Measurements from ENCODE around the gene HVCN1.
A peak's percentile ranks its signal among the peaks of the same experiment; 100 is the strongest.

The HVCN1 gene

DNA sequence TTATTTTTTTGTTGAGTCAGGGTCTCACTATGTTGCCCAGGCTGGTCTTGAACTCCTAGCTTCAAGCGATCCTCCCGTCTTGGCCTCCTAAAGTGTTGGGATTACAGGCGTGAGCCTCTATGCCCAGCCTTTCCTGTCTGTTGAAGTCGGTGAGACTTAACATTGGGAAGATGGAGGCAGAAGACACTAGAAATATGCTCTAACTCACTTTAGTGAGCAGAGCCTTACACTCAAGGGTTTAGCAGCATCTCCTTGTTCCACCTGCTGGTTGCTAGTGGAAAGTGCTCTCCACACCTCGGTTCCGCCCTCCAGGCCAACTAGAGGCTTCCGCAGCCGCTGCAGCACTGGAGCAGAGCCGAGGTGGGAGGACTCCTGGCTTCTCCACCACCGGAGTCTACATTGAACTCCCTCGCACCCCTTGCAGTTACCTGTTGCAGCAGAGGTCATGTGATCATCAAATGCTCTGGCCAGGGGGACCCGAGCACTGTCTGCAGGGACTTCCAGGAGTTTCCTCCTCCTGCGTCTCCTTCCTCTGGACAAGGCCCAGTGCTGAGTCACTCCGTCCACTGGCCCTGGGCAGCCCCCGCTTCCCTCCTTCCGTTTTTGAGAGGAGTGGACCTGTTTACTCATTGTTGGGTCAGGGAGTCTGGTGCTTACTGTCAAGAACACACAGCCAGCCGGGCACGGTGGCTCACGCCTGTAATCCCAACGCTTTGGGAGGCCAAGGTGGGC is 9.4 kb upstream of the HVCN1 start:
- DNase-seq = peak; percentile 94

DNA sequence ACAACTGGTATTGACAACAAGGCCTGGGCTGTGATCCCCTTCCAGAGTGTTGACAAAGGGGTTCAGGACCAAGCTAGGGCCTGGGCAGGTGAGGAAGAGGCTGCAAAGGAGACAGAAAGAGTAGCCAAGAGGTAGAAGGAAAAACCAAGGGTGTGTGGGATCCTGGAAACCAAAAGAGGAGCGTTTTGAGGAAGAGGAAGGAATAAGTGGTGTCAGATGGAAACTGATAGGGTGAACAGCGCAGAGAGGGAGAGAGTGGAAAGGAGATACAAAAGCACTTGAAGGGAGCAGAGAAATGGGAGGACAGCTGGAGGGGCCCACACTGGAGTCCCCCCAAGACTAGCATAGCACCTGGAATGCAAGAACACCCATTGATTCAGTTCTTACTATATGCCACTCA is 8.3 kb upstream of the HVCN1 start:
- DNase-seq = no peak

DNA sequence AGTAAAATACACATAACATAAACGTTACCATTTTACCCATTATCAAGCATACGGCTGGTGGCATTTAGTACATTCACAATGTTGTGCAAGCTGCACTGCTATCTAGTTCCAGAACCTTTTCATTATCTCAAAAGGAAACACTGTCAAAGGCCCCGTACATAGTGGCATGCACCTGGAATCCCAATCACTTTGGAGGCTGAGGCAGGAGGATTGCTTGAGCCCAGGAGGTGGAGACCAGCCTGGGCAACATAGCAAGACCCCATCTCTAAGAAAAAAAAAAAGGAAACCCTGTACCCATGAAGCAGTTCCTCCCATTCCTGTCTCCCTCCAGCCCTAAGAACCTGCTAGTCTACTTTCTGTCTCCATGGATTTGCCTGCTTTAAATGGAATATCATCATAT is 7.4 kb upstream of the HVCN1 start:
- no peak for DNase-seq

DNA sequence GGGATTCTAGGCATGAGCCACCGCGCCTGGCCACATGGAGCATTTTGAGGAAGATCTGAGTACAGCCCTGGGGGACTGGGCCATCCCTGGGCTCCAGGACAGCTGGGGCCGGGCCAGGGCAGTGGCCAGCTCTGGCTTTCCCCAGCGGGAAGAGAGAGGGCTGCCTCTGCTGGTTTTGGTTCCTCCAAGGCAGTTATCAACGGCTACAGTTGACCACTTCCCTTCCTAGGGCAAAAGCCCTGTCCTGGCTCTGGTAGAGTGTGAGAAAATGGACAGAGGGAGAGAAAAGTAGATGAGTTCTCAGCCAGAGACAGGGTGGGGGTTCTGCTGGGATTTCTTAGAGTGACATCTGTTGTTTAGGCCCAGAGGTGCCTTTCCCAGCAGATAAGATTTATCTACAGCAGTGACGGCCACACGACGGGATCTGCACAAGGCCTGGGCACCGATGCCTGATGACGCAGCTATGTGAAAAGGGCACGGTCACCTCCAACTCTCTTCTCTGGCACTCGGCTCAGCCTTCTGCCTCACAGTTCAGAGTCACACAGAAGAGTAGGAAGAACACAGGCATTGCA is 5.5 kb upstream of the HVCN1 start:
- DNase-seq = no peak

DNA sequence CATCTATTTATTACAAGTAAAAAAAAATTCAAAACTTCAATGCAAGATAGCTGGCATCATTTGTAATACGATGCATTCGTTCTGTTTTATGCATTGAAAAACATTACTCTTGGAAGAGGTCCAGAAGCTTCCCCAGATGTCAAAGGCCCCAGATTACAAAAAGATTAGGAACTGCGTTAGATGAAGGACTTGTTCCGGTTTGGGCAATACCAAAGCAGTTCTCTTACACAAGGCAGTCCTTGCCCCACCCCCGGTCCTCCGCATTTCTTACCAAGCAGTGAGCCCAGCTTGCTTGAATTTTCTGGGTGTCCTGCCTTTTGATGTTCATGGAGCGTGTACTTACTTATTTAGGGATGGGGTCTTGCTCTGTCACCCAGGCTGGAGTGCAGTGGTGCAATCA is 4.8 kb upstream of the HVCN1 start:
- DNase-seq = no peak

DNA sequence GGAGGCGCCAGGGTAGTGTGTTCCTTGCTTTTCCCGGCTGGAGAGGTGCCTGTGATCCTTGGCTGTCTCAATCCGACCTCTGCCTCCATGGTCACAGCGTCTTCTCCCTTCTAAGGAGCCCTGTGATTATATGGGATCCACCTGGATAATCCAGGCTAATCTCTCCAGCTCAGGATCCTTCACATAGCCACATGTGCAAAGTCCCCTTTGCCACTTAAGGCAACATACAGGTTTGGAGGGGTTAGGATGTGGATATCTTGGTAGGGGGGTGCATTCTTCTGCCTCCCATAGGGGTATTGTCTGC is 1.2 kb upstream of the HVCN1 start:
- DNase-seq = no peak

DNA sequence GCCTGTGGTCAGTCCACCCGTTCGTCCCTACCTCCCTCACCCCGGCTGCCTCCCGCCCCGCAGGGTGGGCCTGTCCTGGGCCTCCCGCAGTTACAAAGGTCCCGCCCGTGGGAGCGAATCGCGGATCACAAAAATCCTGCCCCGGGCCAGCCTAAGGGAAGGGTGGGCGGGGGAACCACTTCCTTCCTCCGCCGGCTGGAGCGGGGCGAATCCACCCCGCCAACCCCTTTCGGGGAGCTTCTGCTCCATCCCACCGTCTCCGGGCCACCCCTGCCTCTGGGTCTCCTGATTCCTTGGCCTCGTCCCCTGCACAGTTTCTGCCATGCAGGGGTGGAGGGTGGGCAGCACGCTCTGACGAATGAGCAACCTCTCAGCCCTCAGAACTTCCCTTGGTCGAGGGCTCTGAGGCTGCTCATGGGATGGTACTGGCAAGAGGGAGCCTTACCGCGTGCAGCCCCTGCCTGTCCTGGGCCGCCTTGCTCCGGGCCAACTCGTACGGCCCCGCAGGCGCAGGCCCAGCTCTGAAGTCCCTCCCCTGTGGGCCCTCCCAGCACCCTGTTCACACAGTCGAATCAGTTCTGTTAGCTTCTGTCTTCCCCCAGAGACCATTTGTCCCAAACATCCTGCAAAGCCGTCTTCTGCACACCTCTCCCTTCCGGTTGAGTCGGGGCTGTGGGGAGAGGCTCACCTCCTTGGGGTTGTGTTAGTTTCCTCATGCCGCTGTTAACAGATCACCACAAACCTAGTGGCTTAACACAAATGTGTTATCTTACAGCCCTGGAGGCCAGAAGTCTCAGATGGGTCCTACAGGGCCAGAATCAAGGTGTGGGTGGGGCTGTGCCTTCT is 589 bp upstream of the HVCN1 start:
- DNase-seq = peak; percentile 84

DNA sequence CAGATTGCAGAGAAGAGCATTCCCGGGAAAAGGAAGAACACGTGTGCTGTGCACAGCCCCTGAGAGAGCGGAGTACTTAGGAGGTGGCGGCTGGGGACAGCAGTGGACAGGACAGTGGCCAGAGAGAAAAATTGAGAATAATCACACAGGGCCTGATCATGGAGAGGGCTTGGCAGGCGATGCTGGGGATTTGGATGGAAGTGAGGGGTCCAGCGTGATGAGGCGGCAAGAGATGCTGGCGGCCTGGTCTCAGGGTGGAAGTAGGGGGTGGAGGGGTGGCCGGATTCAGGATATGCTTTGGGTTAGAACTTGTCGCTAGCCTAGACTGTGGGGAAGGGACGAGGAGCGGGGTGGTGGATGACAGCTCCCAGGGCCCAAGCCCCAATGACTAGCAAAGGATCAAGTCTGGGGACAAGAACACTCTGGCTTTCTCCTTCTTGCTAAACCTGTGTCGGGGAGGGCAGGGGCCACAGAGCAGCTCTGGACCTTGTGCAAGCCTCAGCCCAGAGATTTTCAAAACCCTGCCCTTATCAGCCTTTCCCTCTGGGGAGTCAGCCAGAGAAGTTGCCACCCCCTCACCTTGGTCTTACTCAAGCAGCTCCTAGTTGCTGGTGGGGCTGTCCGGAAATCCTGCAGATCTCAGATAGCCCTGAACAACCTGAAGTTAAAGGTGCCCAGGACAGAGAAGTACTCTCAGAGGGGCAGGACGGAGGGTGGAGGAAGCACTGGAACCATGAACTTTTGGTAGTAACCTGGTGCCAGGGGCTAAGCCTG is 1.3 kb downstream of the HVCN1 start:
- DNase-seq = no peak

DNA sequence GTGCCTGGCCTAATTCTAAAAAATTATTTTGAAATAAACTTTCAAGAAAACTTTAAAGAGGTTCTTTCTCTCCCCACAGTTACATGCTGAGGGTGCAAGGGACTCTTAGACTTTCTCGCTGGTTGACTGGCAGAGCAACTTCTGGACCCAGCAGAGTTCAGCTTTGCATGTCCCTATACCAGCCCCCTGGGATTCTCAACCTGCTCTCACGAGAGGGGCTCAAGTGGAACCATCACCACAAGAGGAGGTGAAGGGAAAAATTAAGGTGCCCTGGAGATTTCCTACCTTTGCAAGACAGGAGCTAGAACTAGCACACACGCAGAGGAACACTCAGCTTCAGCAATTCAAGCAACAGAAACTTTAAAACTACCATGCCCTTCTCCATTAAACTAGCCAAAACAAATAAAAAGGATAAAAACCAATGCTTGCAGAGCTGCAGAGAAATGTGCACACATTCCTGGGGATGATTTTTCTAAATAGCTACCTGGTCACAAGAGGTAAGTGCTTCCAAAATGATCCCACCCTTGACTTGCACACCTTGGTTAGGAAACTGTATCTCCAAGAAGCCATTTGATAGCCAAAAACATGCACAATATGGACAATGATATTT is 2.5 kb downstream of the HVCN1 start:
- no peak for DNase-seq

DNA sequence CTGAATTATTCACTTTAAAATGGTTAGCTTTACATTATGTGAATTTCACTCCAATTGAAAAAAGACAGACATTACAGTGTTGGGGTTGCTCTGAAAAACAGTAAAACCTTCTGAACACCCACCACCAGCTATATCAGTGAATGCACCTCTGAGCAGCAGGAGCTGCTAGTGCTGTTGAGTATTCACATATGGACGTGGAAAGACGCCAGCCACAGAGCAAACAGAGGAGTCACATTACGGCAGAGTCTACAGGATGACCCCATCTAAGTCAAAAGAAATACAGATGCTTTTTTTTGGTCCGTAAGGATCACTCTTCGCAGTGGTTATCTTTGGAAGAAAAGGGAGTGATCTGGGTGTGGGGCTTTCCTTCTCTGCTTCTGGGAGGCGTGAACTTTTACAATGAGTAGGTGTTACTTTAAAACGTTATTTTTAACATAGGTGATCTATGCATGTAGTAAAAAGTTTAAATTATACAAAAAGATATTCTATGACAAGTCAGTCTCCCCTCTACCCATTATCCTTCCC is 4.5 kb downstream of the HVCN1 start:
- no peak for DNase-seq

DNA sequence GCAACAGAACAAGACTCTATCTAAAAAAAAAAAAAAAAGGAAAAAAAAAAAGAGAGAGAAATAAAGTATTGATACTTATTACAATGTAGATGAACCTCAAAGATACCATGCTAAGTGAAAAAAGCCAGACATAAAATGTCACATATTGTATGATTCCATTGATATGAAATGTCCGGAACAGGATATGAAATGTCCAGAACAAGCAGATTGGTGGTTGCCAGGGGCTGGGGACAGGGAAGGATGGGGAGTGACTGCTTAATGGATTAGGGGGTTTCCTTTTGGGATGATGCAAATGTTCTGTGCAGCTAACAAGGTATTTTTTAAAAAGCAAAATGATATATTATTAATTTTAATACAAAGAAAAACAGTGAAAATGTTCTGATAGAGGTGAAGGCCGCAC is 5.0 kb downstream of the HVCN1 start:
- no peak for DNase-seq

DNA sequence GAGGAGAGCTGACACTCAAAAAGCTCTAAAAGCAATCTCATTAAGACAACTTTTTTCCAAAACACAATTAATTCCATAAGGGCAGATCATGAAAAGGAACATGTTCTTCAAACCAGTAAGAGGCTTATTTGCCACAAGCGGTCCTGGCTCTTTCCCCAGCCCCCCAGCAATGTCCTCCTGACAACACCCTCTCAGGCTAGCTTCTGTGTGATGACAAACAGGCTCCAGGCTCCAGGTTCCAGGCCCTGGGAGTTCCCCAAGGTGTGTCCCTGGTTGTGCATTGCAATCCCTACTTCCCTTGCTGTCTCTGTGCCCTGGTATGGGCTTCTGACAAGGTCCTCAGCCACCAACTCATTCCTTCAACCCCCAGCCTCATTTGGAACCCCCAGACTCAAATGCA is 8.9 kb downstream of the HVCN1 start:
- DNase-seq = no peak

DNA sequence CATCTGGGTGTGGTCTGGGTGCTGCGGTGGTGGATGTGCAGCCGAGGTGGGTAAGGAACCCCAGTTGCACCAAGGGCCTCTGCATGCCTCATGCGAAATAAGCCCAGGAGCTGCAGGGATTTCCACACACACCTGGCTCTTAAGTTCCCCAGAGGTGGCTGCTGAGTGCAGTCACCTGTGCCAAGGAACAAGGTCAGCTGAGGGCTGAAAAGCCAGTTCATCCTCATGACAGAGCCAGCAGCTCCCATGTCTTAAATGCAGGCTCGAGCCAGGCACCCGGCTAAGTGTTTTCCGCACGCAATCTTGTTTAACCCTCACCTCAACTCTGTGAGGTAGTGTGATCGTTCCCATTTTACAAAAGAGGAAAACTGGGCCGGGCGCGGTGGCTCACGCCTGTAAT is 9.7 kb downstream of the HVCN1 start:
- DNase-seq = no peak

DNA sequence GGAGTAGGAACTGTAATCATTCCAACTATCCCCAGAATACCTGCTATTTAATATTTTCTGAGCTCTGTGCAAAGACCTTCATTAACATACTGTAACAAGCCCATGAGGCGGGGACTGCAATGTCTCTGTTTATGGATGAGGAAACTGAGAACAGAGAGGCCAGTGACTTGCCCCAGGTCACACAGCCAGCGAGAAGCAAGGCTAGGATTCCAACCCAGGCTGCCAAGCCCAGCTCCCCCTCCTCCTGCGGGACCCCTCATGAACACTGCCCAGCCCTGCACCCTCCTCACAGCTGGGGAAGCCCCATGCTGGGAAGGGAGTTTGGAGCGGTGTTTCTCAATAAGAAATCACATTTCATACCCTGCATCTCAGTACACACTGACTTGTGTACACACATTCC is 10.9 kb downstream of the HVCN1 start:
- DNase-seq = no peak

DNA sequence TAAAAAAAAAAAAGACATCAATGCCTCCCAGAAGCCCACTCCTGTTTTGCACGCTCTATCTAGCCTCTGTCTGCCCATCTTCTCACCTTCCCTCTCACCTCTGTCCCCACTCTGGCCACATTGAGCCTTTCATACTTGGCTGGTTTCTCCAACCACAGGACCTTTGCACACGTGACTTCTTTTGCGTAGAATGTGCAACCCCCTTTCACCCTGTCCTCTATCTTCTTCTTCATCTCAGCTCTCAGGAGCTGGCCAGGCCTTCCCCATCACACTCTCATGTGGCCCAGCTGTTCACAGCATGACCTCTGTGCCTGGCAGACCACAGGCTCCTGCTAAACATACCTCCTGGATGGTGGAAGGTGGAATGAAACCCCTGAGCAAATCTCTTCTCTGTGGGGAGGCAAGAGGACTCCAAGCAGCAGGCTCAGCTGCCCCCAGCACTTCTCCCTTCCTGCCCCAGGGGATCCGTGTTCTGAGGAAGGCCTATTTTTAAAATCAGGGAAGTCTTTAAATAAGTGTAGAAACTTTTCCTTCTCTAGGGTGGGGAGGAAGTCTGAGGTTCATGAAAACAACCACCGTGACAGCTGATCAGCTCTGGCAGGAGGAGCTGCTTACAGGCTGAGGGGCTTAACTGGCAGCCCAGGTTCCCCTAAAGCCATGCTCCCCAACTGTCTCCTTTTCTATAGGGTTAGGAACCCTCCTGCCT is 11.6 kb downstream of the HVCN1 start:
- no peak for DNase-seq

DNA sequence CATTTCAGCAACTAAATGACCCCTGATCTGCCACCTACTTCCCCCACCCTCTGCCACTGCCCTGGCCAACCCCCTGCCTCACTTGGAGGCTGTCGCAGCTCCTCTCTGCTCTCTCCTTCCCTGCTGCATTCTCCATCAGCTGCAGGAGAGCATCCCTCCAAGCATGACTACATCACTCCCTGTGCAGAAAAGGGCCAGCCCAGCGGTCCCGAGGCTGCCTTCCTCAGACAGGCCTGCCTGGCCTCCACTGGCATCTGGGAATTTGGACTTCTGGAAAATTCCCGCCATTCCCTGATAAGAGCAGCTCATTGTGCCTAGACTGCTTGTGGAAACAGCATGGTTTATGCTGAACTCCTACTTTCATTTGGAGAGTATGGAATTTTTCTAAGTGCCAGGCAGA is 12.7 kb downstream of the HVCN1 start:
- no peak for DNase-seq

DNA sequence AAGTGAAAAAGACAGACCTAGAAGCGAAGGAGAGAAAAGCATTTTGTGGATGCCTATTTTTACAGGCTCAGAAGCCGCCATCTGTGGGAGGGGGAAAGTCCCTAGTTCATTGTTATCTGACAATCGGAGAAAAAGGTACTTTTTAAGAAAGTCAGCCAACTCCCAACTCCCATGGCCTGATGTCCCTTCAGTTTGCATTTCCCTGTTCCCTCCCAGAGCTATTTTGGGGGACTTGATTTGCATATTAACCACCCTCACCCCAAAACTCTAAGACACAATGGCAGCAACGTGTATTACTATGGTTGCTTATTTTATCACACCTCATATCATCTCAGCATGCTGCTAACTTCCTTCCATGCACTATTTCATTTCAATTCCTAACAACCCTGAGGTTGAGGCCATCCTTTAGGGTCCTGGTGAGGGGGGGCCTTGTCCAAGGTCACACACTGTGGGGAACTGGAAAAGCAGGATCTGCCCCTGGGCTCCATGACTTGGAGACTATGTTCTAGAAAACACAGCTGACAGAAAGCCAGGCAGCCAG is 18.7 kb downstream of the HVCN1 start:
- DNase-seq = no peak

DNA sequence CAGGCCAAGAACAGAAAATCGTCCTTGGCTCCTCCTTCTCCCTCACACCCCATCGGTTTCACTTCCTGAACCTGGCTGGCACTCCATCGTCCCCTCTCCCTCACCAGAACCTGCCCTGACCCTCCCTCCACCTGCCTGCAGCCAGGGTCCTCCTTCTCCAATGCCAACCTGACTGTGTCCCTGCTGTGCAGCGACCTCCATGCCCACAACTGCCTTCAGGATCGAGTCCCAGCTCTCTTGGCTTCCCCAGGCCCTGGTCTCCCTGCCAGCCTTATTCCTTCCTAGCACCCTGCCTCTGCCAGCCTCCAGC is 19.8 kb downstream of the HVCN1 start:
- DNase-seq = no peak

DNA sequence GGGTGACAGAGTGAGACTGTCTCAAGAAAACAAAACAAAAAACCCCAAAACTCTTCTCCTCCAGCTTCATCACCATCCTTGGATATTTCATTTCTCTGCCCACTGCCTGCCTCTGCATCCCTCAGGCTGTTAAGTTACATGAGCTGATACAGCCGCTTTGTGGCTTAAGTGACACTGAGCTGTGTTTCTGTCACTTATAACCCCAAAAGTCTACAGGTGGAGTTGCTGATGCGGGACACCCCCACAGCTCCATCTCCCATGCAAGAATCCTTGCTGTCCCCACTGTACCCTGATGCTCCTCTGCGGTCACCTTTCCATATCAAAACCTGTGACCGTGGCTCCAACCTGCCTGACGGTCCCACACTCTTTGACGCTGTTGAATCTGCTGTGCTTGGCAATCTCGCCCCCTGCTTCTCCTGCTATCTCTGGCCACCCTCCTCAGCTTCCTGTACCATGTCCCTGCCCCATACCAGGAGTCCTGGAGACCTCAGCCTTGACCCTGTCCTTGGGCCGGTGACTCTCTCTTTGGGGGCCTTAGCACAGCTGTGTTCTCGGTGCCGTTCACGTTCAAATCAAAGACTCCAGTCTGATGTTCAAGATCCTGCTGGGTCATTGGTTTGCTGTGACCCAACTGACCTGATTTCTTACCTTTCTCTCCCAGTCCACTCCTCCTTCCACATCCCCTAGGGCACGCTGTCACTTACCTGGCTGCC is 20.3 kb downstream of the HVCN1 start:
- DNase-seq = no peak

DNA sequence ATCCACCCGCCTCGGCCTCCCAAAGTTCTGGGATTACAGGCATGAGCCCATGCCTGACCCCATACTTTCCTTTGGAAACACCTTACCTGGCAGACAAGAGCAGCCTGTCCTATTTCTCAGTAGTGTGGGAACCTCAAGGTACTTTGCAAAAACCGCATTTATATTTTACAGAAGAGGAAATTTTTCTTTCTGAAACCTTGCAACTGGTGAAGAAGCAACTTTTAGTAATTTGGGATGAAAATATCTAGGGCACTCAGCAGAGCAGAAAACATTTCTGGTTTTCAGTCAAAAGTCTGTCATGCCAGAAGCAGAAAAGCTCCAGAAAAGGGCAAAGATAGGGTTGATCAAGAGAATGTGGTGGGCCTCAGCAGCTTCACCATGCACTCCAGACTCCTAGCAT is 21.2 kb downstream of the HVCN1 start:
- DNase-seq = no peak

DNA sequence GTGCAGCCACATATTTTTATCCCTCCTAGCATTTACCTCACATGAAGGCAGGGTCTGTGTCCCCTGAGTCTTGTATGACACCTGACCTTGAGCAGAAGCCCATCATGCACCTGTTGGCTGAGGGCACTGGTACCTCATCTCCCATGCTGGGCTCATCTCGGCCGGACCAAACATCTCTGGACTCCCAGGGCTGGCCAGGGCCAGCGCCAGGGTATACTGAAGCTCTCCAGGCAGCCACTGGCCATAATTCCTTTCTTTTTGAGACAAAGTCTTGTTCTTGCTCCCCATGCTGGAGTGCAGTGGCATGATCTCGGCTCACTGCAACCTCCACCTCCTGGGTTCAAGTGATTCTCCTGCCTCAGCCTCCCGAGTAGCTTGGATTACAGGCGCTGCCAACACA is 22.0 kb downstream of the HVCN1 start:
- no peak for DNase-seq

Measured in islet precursor cell (in vitro differentiated cells).